Superior temporal gyrus (tissue), 1 donor: ENCODE measurements around the gene BCDIN3D.

Source experiments
- DNase-seq: peaks from one replicate; pipeline ENCODE4 v3.0.0-alpha.2; 2016; ENCODE audit errors: extremely low spot score

Gene BCDIN3D

DNA sequence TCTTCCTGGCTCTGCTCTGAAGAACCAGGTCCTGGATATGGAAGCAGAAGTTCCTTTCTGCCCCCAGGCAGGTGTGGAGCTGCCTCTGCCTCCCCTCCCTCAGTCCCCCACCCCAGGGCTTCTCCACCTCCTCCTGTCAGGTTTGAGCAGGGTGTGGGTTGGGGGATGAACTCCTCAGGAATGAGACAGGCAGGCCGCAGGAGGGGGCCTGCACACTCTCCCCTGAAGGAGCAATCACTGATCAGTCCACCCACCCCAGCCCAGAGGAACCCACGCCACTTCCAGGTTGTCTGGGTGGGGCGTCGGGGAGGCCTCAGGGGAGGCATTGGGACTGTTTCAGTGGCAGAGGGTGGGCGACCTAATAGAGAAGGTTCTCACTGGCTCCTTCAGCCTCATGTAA lies 34.2 kb upstream of the BCDIN3D start:
- DNase-seq = no peak

GRCh38 chr12:49876070-49876469 lies 33.2 kb upstream of the BCDIN3D start:
- no peak for DNase-seq

- peak; percentile 13 for DNase-seq
These were observed 32.3 kb upstream of the BCDIN3D start for GRCh38 chr12:49875115-49875720.

- DNase-seq = peak; percentile 84
These were observed 31.4 kb upstream of the BCDIN3D start for GRCh38 chr12:49874142-49874897.

- DNase-seq = peak; percentile 67
These were observed 30.5 kb upstream of the BCDIN3D start for GRCh38 chr12:49873361-49873934.

DNA sequence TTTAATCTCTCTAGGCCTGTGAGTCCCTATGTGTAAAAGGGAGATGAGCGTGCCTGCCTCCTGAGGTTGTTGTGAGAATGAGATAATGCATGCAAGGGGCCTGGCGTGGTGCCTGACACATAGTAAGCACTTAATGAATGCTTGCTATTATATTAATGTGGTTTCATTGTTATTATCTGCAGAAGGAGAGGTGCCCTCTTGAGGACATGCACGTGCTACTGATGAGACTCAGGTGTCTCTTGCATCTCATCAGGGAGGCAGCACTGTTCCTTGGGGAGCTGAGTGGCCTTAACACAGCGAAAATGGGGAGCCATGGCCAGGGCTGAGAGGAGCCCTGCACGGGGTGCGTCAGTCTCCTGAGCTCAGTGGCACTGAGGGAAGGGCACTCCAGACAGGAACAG lies 29.9 kb upstream of the BCDIN3D start:
- DNase-seq = peak; percentile 59

GRCh38 chr12:49872381-49872780 lies 29.5 kb upstream of the BCDIN3D start:
- no peak for DNase-seq

- peak; percentile 15 for DNase-seq
These were observed 28.9 kb upstream of the BCDIN3D start for GRCh38 chr12:49871811-49872251.

- DNase-seq = no peak
These were observed 28.3 kb upstream of the BCDIN3D start for GRCh38 chr12:49871263-49871561.

DNA sequence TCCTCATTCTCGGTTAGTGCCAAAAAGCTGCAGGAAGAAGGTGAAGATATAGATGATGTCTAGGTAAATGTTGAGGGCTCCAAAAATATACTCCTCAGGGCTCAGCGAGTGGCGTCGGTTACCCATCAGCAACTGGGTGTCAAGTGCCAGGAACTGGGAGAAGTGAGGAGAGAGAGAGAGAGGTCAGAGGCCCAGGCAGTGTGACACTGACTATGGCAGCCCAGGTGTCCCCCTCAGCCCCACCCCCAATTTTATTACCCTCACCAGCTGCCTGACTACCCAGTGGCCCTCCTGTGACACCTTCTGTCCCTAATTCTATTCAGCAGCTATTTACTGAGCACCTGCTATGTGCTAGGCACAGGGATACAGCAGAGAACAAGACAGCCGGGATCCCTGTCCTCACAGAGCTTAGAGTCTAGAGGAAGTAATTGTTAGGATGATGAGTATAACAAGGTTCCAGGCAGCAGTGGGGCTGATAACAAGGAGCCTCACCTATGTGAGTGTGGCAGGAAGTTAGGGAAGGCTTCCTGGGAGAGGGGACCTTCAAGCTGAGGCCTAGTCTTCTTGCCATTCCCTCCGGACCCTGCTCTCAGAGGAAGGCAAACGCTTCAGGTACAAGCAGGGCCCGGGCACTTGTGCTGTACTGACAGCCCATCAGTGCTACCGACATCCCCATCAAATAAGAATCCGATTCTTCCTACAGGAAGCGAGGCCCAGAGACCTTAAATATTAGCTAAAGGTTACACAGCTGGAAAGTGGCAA lies 27.8 kb upstream of the BCDIN3D start:
- DNase-seq = no peak

- no peak for DNase-seq
These were observed 27.1 kb upstream of the BCDIN3D start for GRCh38 chr12:49869816-49870500.

DNA sequence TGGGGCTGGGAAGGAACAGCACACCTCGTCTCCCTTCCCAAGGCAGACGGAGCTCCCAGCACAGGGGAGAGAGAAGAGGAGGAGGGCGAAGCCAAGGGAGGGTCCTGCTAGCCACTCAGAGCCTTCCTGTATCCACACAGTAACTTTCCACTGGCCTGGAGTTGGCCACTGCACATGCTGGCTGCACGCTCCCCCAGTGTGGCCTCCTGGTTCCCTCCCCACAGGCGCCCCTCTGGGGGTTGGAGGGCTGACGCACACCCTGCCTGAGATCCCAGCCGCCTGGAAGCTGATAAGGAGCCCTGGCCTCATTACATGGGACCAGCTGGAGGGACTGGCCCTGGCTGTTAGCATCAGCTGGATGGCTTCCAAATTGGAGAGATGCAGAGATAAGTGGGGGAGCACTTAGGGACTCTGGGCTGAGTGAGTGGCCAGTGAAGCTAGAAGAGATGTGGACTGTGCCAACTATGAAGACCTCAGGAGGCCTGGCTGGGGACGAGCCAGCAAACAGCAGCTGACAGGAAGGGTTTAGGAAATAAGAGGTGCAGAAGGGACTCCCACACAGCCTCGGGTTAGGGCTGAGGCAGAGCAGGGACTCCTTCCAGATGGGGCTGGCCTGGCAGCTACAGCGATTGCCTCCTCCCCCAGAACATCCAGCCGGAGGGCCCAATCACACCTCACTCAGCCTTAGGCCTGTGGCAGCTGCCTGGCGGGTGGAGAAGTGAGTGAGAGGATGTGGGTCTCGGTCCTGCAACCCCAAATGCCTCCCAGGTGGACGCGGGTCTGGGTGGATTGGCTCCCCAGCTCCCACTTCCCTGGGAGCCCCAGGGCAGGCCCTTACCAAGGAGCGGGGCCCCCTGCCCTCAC lies 26.3 kb upstream of the BCDIN3D start:
- DNase-seq = peak; percentile 76

GRCh38 chr12:49868449-49868848 lies 25.5 kb upstream of the BCDIN3D start:
- no peak for DNase-seq

GRCh38 chr12:49867570-49868341 lies 24.9 kb upstream of the BCDIN3D start:
- DNase-seq = peak; percentile 20

DNA sequence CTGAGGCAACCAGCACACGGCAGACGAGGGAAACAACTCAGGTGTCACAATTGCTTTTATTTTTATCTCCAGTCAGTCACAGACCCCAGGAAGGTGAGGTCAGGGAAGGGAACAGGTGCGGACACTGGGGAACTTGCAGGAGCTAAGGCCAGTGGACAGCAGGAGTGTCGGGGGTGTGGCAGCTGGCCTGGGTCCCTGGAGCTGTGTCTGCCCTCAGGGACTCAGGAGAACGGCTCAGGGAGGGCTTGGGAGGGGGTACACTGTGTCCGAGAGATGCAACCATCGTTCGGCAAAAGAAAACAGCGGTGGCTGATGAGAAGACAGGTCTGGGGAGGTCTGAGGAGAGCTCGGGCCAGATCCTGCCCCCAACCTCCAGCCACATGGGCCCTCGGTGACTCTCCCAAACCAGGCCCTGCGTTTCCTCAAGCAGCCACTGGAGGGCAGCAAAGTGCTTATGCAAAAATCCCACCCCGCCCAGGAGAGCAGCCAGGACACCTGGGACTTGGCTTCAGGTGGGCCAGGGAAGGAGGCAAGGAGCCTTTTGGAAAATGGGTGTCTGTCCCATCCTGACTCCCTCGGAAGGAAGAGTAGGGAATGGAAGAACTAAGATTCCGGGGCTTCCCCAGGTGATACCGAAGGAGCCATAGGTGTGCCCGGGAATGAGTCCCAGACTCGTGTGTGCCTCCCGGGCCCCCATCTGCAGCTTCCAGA lies 24.1 kb upstream of the BCDIN3D start:
- DNase-seq = peak; percentile 82

DNA sequence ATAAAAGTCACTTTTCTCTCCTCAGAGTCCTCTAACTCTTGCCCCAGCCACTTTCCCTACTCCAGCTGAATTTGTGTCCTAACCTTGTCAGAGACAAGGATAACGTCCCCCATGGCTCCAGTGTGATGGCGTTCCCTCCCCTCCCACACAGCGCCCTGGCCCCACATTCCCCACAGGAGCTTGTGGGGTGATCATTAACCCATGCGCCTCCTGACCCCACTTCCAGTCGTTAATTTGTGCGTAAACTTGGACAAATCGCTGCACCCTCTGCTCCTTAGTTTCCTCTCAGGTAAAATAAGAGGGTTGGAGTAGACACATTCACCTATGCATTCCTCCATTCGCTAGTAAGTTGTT lies 22.9 kb upstream of the BCDIN3D start:
- DNase-seq = no peak

GRCh38 chr12:49865109-49865781 lies 22.3 kb upstream of the BCDIN3D start:
- DNase-seq = no peak

GRCh38 chr12:49864798-49865090 lies 21.8 kb upstream of the BCDIN3D start:
- no peak for DNase-seq
